Measurements from ENCODE around the gene DLG2.
A peak's percentile ranks its signal among the peaks of the same experiment; 100 is the strongest.

DLG2 gene

DNA sequence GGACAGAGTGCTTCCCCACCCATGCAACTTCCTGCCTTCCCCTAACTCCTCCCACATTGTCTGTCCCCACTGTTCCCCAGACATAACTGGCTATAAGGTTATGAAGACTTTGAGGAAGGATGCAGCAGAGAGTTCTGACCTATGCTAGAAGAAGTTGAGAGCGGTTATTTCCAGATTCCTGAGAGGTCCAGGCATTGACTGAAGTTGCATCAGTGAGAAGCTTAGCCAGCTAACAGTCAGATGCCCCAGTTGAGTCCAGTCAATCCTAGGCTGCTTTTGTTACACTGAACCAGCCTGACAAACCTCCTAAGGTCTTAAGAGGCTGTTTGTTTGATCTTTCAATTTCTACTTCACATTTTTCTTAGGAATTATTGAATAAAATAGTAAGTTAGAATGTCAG, 1403.1 kb downstream of the DLG2 start:
- no peak overlapping the region for H2AFZ ChIP-seq (ENCODE audit: low read depth, low read length)
- H3K36me3 ChIP-seq (ENCODE audit: control insufficient read depth in 1 of 2, insufficient read depth in 2 of 2, low read depth in 1 of 2, low read length in 2 of 2) = no peaks in the 10 kb centered on the region
- no peak overlapping the region for H4K8ac ChIP-seq (ENCODE audit: low read length)
- no peak overlapping the region for H4K91ac ChIP-seq (ENCODE audit: low read length)
- H3K4me3 ChIP-seq (ENCODE audit: insufficient read depth in 1 of 2, low read depth in 1 of 2, low read length in 2 of 2) = no peak overlapping the region
- H3K79me1 ChIP-seq (replicated peaks; ENCODE audit: low read length, poor library complexity, severe bottlenecking) = no peaks in the 10 kb centered on the region
- H2AK5ac ChIP-seq (ENCODE audit: low read length, severe bottlenecking) = no peak overlapping the region
- H2BK15ac ChIP-seq (ENCODE audit: low read depth, poor library complexity, severe bottlenecking) = no peak overlapping the region
- no peaks in the 10 kb centered on the region for H3K27me3 ChIP-seq (ENCODE audit: control insufficient read depth in 1 of 2, insufficient read depth in 1 of 2, low read length in 2 of 2)
- H2BK5ac ChIP-seq (ENCODE audit: low read depth, low read length, poor library complexity, severe bottlenecking) = no peak overlapping the region
- H3K23ac ChIP-seq (ENCODE audit: low read length in 2 of 2) = no peak overlapping the region
- H3K4me2 ChIP-seq (ENCODE audit: low read length, poor library complexity, severe bottlenecking) = no peak overlapping the region
- peak; percentile 4 for DNase-seq
- no peaks in the 10 kb centered on the region for H3K9me3 ChIP-seq (ENCODE audit: control insufficient read depth, low read length)
- H3K9ac ChIP-seq (ENCODE audit: low read length) = no peak overlapping the region
- H2BK12ac ChIP-seq (ENCODE audit: low read length in 2 of 2) = no peak overlapping the region
- no peak overlapping the region for H3K14ac ChIP-seq (ENCODE audit: low read length in 2 of 2)
- no peak overlapping the region for H3K18ac ChIP-seq (ENCODE audit: low read depth in 1 of 2, low read length in 2 of 2)
- H3K27ac ChIP-seq (ENCODE audit: low read length, poor library complexity, severe bottlenecking) = no peak overlapping the region
- H3K4me1 ChIP-seq (ENCODE audit: control insufficient read depth, insufficient read depth, low read depth, low read length) = no peaks in the 10 kb centered on the region
- no peak overlapping the region for H3K4ac ChIP-seq (ENCODE audit: low read depth in 1 of 2, low read length in 2 of 2)
- H2BK120ac ChIP-seq (ENCODE audit: low read depth, low read length) = no peak overlapping the region
- WGBS = 92% methylated on average over 1 of the region's 1 CpG

DNA sequence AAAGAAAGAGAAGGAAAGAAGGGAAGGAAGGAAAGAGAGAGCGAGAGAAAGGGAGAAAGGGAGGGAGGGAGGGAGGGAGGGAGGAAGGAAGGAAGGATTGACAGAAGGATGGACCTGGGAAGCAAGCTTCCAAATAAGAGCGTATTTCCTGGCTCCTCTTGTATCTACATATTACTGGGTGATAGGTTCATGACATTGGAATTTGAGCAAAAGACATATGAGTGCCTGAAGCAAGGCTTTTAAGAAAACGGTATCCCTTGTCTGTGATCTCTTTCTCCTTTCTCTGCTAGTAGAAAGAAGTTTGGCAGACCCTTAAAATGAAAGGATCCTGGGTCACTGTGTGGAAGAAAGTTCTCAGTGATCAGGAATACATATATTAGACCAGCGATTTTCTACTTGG, 1408.8 kb downstream of the DLG2 start:
- Histone ChIP-seq H3K4me3 (ENCODE audit: insufficient read depth in 1 of 2, low read depth in 1 of 2, low read length in 2 of 2) (no peak overlapping the region), H4K8ac (ENCODE audit: low read length) (no peak overlapping the region), H3K18ac (ENCODE audit: low read depth in 1 of 2, low read length in 2 of 2) (no peak overlapping the region), H3K4me1 (ENCODE audit: control insufficient read depth, insufficient read depth, low read depth, low read length) (no peaks in the 10 kb centered on the region), H3K27ac (ENCODE audit: low read length, poor library complexity, severe bottlenecking) (no peak overlapping the region), H3K79me1 (replicated peaks; ENCODE audit: low read length, poor library complexity, severe bottlenecking) (no peaks in the 10 kb centered on the region), H3K4ac (ENCODE audit: low read depth in 1 of 2, low read length in 2 of 2) (no peak overlapping the region), H2AFZ (ENCODE audit: low read depth, low read length) (no peak overlapping the region), H2BK120ac (ENCODE audit: low read depth, low read length) (no peak overlapping the region), H2BK12ac (ENCODE audit: low read length in 2 of 2) (no peak overlapping the region), H2BK5ac (ENCODE audit: low read depth, low read length, poor library complexity, severe bottlenecking) (no peak overlapping the region), H3K4me2 (ENCODE audit: low read length, poor library complexity, severe bottlenecking) (no peak overlapping the region), H3K9ac (ENCODE audit: low read length) (no peak overlapping the region), H2AK5ac (ENCODE audit: low read length, severe bottlenecking) (no peak overlapping the region), H3K36me3 (ENCODE audit: control insufficient read depth in 1 of 2, insufficient read depth in 2 of 2, low read depth in 1 of 2, low read length in 2 of 2) (no peaks in the 10 kb centered on the region), H2BK15ac (ENCODE audit: low read depth, poor library complexity, severe bottlenecking) (no peak overlapping the region), H3K9me3 (ENCODE audit: control insufficient read depth, low read length) (no peaks in the 10 kb centered on the region), H4K91ac (ENCODE audit: low read length) (no peak overlapping the region), H3K14ac (ENCODE audit: low read length in 2 of 2) (no peak overlapping the region), H3K27me3 (ENCODE audit: control insufficient read depth in 1 of 2, insufficient read depth in 1 of 2, low read length in 2 of 2) (no peaks in the 10 kb centered on the region), H3K23ac (ENCODE audit: low read length in 2 of 2) (no peak overlapping the region)
- 83% methylated on average over 3 of the region's 4 CpGs for WGBS
- DNase-seq = no peak

DNA sequence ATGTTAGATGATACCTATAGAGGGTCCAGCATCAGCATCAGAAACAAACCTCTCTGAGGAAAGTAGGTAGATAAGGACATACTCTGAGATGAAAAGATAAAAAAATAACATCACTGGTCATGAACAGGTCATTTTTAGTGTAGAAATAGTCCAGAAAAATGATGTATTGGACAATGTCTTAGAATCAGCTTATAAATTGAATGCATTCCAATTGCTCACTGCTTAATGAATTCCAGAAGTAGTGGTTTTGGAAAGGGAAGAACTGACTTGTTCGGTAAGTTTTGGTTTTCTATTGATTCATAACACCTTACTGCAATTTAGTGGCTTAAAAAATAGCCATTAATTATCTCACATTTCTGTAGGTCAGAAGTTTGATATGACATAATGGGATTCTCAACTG, 1411.5 kb downstream of the DLG2 start:
- no peak overlapping the region for H2BK15ac ChIP-seq (ENCODE audit: low read depth, poor library complexity, severe bottlenecking)
- H3K27me3 ChIP-seq (ENCODE audit: control insufficient read depth in 1 of 2, insufficient read depth in 1 of 2, low read length in 2 of 2) = no peaks in the 10 kb centered on the region
- no peak overlapping the region for H3K4me3 ChIP-seq (ENCODE audit: insufficient read depth in 1 of 2, low read depth in 1 of 2, low read length in 2 of 2)
- H2AFZ ChIP-seq (ENCODE audit: low read depth, low read length) = no peak overlapping the region
- no peak overlapping the region for H3K4ac ChIP-seq (ENCODE audit: low read depth in 1 of 2, low read length in 2 of 2)
- no peak overlapping the region for H2BK5ac ChIP-seq (ENCODE audit: low read depth, low read length, poor library complexity, severe bottlenecking)
- H3K4me2 ChIP-seq (ENCODE audit: low read length, poor library complexity, severe bottlenecking) = no peak overlapping the region
- H3K14ac ChIP-seq (ENCODE audit: low read length in 2 of 2) = no peak overlapping the region
- no CpG with 5 or more reads among the region's 1 CpG for WGBS
- H2AK5ac ChIP-seq (ENCODE audit: low read length, severe bottlenecking) = no peak overlapping the region
- no peak overlapping the region for H2BK120ac ChIP-seq (ENCODE audit: low read depth, low read length)
- no peak overlapping the region for H3K18ac ChIP-seq (ENCODE audit: low read depth in 1 of 2, low read length in 2 of 2)
- no peaks in the 10 kb centered on the region for H3K4me1 ChIP-seq (ENCODE audit: control insufficient read depth, insufficient read depth, low read depth, low read length)
- H3K36me3 ChIP-seq (ENCODE audit: control insufficient read depth in 1 of 2, insufficient read depth in 2 of 2, low read depth in 1 of 2, low read length in 2 of 2) = no peaks in the 10 kb centered on the region
- no peak overlapping the region for H3K9ac ChIP-seq (ENCODE audit: low read length)
- no peak overlapping the region for H3K27ac ChIP-seq (ENCODE audit: low read length, poor library complexity, severe bottlenecking)
- no peak overlapping the region for H4K91ac ChIP-seq (ENCODE audit: low read length)
- no peaks in the 10 kb centered on the region for H3K79me1 ChIP-seq (replicated peaks; ENCODE audit: low read length, poor library complexity, severe bottlenecking)
- DNase-seq = no peak
- no peak overlapping the region for H2BK12ac ChIP-seq (ENCODE audit: low read length in 2 of 2)
- no peaks in the 10 kb centered on the region for H3K9me3 ChIP-seq (ENCODE audit: control insufficient read depth, low read length)
- no peak overlapping the region for H4K8ac ChIP-seq (ENCODE audit: low read length)
- H3K23ac ChIP-seq (ENCODE audit: low read length in 2 of 2) = no peak overlapping the region

DNA sequence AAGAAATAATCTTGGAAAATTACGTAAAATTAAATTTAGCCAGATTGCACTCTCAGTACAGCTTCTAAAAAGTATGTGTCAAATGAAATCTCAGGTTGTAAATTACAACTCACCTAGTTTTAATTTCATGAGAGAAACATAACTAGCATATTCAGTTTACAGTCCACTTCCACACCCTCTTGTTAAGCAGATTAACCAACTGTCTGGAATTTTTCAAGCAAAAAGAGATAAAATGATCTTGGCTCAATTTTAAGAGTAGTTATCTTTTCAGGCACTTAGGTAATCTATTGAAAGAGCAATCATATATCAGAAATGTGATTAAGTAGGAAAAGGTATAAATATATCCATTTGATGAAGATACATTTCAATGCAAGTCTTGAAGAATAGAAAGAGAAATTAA, 1412.6 kb downstream of the DLG2 start:
- H3K9ac ChIP-seq (ENCODE audit: low read length) = no peak overlapping the region
- H4K91ac ChIP-seq (ENCODE audit: low read length) = no peak overlapping the region
- no peaks in the 10 kb centered on the region for H3K27me3 ChIP-seq (ENCODE audit: control insufficient read depth in 1 of 2, insufficient read depth in 1 of 2, low read length in 2 of 2)
- 100% methylated on average over 1 of the region's 1 CpG for WGBS
- H2BK15ac ChIP-seq (ENCODE audit: low read depth, poor library complexity, severe bottlenecking) = no peak overlapping the region
- H3K4me2 ChIP-seq (ENCODE audit: low read length, poor library complexity, severe bottlenecking) = no peak overlapping the region
- H3K36me3 ChIP-seq (ENCODE audit: control insufficient read depth in 1 of 2, insufficient read depth in 2 of 2, low read depth in 1 of 2, low read length in 2 of 2) = no peaks in the 10 kb centered on the region
- no peak overlapping the region for H3K4ac ChIP-seq (ENCODE audit: low read depth in 1 of 2, low read length in 2 of 2)
- H3K9me3 ChIP-seq (ENCODE audit: control insufficient read depth, low read length) = no peaks in the 10 kb centered on the region
- H3K79me1 ChIP-seq (replicated peaks; ENCODE audit: low read length, poor library complexity, severe bottlenecking) = no peaks in the 10 kb centered on the region
- H2BK120ac ChIP-seq (ENCODE audit: low read depth, low read length) = no peak overlapping the region
- DNase-seq = no peak
- no peak overlapping the region for H3K23ac ChIP-seq (ENCODE audit: low read length in 2 of 2)
- no peak overlapping the region for H2AK5ac ChIP-seq (ENCODE audit: low read length, severe bottlenecking)
- no peak overlapping the region for H2AFZ ChIP-seq (ENCODE audit: low read depth, low read length)
- H3K4me1 ChIP-seq (ENCODE audit: control insufficient read depth, insufficient read depth, low read depth, low read length) = no peaks in the 10 kb centered on the region
- no peak overlapping the region for H4K8ac ChIP-seq (ENCODE audit: low read length)
- H2BK5ac ChIP-seq (ENCODE audit: low read depth, low read length, poor library complexity, severe bottlenecking) = no peak overlapping the region
- no peak overlapping the region for H2BK12ac ChIP-seq (ENCODE audit: low read length in 2 of 2)
- H3K4me3 ChIP-seq (ENCODE audit: insufficient read depth in 1 of 2, low read depth in 1 of 2, low read length in 2 of 2) = no peak overlapping the region
- H3K18ac ChIP-seq (ENCODE audit: low read depth in 1 of 2, low read length in 2 of 2) = no peak overlapping the region
- H3K27ac ChIP-seq (ENCODE audit: low read length, poor library complexity, severe bottlenecking) = no peak overlapping the region
- no peak overlapping the region for H3K14ac ChIP-seq (ENCODE audit: low read length in 2 of 2)

All from mesenchymal stem cell (in vitro differentiated cells and primary cell).